ENCODE measurements around the gene CADM2. TPM values are rescaled to one million over a fixed set of nuclear protein-coding genes. Genes with fewer than 3 reads are reported as not detected.
A peak's percentile ranks its signal among the peaks of the same experiment; 100 is the strongest.

The CADM2 gene
- total RNA-seq, 1 donor from 2014 or later: 4.0 TPM

- Mint-ChIP-seq H3K4me1 (ENCODE audit: unreplicated experiment) (no peaks in the 10 kb centered on the region), H3K27ac (no peak overlapping the region), H3K36me3 (no peaks in the 10 kb centered on the region), H3K4me3 (no peak overlapping the region), H3K9me3 (no peaks in the 10 kb centered on the region), H3K27me3 (no peaks in the 10 kb centered on the region)
- DNase-seq (ENCODE audit: extremely low spot score, unreplicated experiment): no peak
- no peak for TF ChIP-seq CTCF (conservative IDR thresholded peaks at IDR 0.05)
Observed at GRCh38 chr3:85572426-85572825, 613.6 kb downstream of the CADM2 start.

- TF ChIP-seq CTCF (conservative IDR thresholded peaks at IDR 0.05): no peak
- H3K4me3 Mint-ChIP-seq: no peak overlapping the region
- no peaks in the 10 kb centered on the region for H3K36me3 Mint-ChIP-seq
- no peaks in the 10 kb centered on the region for H3K4me1 Mint-ChIP-seq (ENCODE audit: unreplicated experiment)
- H3K27me3 Mint-ChIP-seq: no peaks in the 10 kb centered on the region
- no peak for DNase-seq (ENCODE audit: extremely low spot score, unreplicated experiment)
- no peaks in the 10 kb centered on the region for H3K9me3 Mint-ChIP-seq
- no peak overlapping the region for H3K27ac Mint-ChIP-seq
Observed at GRCh38 chr3:85572978-85573377, 614.2 kb downstream of the CADM2 start.

GRCh38 chr3:85574006-85574705 lies 615.4 kb downstream of the CADM2 start:
- H3K4me3 Mint-ChIP-seq: no peak overlapping the region
- H3K36me3 Mint-ChIP-seq: no peaks in the 10 kb centered on the region
- no peaks in the 10 kb centered on the region for H3K27me3 Mint-ChIP-seq
- no peak for DNase-seq (ENCODE audit: extremely low spot score, unreplicated experiment)
- no peak for TF ChIP-seq CTCF (conservative IDR thresholded peaks at IDR 0.05)
- H3K4me1 Mint-ChIP-seq (ENCODE audit: unreplicated experiment): no peaks in the 10 kb centered on the region
- H3K27ac Mint-ChIP-seq: no peak overlapping the region
- no peaks in the 10 kb centered on the region for H3K9me3 Mint-ChIP-seq

- no peaks in the 10 kb centered on the region for H3K9me3 Mint-ChIP-seq
- no peaks in the 10 kb centered on the region for H3K36me3 Mint-ChIP-seq
- no peaks in the 10 kb centered on the region for H3K27me3 Mint-ChIP-seq
- TF ChIP-seq CTCF (conservative IDR thresholded peaks at IDR 0.05): peak; percentile 98
- H3K27ac Mint-ChIP-seq: no peak overlapping the region
- H3K4me1 Mint-ChIP-seq (ENCODE audit: unreplicated experiment): no peaks in the 10 kb centered on the region
- DNase-seq (ENCODE audit: extremely low spot score, unreplicated experiment): no peak
- no peak overlapping the region for H3K4me3 Mint-ChIP-seq
Observed at GRCh38 chr3:85576091-85576690, 617.4 kb downstream of the CADM2 start.

- Mint-ChIP-seq H3K36me3 (no peaks in the 10 kb centered on the region), H3K4me3 (no peak overlapping the region), H3K9me3 (no peaks in the 10 kb centered on the region), H3K27me3 (no peaks in the 10 kb centered on the region), H3K27ac (no peak overlapping the region), H3K4me1 (ENCODE audit: unreplicated experiment) (no peaks in the 10 kb centered on the region)
- no peak for DNase-seq (ENCODE audit: extremely low spot score, unreplicated experiment)
- no peak for TF ChIP-seq CTCF (conservative IDR thresholded peaks at IDR 0.05)
Observed at GRCh38 chr3:85576697-85577200, 618.0 kb downstream of the CADM2 start.
